Loucy (cell line): ENCODE results near the gene TRIO.

Source experiments
- H2AFZ ChIP-seq: fragments of 200-600 bp; sonication (generic); 2 replicates; pipeline ENCODE4 v1.6.0; 2016; ENCODE audit warnings: antibody characterized with exemption, mild to moderate bottlenecking, low read length, moderate library complexity
- H3F3A ChIP-seq: fragments of 200-600 bp; 2 replicates; pipeline ENCODE4 v1.6.0; 2016; ENCODE audit warnings: antibody characterized with exemption, low read depth, mild to moderate bottlenecking
- H3K27me3 ChIP-seq: fragments of 200-600 bp; sonication (generic); 2 replicates; pipeline ENCODE4 v1.6.1; 2014; ENCODE audit warnings: low read length, mild to moderate bottlenecking; ENCODE audit not compliant: insufficient read depth, poor library complexity, severe bottlenecking
- H3K36me3 ChIP-seq: fragments of 200-600 bp; sonication (generic); 2 replicates; pipeline ENCODE4 v1.6.1; 2016; ENCODE audit warnings: low read length; ENCODE audit not compliant: insufficient read depth
- H3K4me1 ChIP-seq: fragments of 200-600 bp; sonication (generic); 2 replicates; pipeline ENCODE4 v1.5.1; 2014; ENCODE audit warnings: low read length, mild to moderate bottlenecking; ENCODE audit not compliant: insufficient read depth, poor library complexity, severe bottlenecking
- H3K4me2 ChIP-seq: fragments of 200-600 bp; sonication (generic); 2 replicates; pipeline ENCODE4 v1.6.0; 2014; ENCODE audit warnings: antibody characterized with exemption, low read length, low read depth, mild to moderate bottlenecking; ENCODE audit not compliant: poor library complexity, severe bottlenecking
- H3K4me3 ChIP-seq: fragments of 200-600 bp; sonication (generic); 2 replicates; pipeline ENCODE4 v1.5.1; 2014; ENCODE audit warnings: low read length, mild to moderate bottlenecking, mixed read lengths; ENCODE audit not compliant: poor library complexity, severe bottlenecking
- H3K79me2 ChIP-seq: fragments of 200-600 bp; sonication (generic); 2 replicates; pipeline ENCODE4 v1.6.1; 2014; ENCODE audit warnings: low read length; ENCODE audit not compliant: insufficient read depth
- H3K9ac ChIP-seq: fragments of 200-600 bp; sonication (generic); 2 replicates; pipeline ENCODE4 v1.6.0; 2014; ENCODE audit warnings: mild to moderate bottlenecking, low read depth, low read length, moderate library complexity; ENCODE audit not compliant: poor library complexity, severe bottlenecking
- H3K9me2 ChIP-seq: fragments of 200-600 bp; sonication (generic); replicated peaks from 2 replicates; pipeline ENCODE4 v1.6.1; 2016; ENCODE audit warnings: low read depth, low read length, mixed read lengths
- H3K9me3 ChIP-seq: fragments of 200-600 bp; sonication (generic); 2 replicates; pipeline ENCODE4 v1.6.1; 2014; ENCODE audit warnings: mild to moderate bottlenecking, antibody characterized with exemption, low read length, low read depth; ENCODE audit not compliant: insufficient read depth
- H4K20me1 ChIP-seq: fragments of 200-600 bp; sonication (generic); 2 replicates; pipeline ENCODE4 v1.6.0; 2014; ENCODE audit warnings: antibody characterized with exemption, low read length, mild to moderate bottlenecking; ENCODE audit not compliant: insufficient read depth, poor library complexity, severe bottlenecking
- EZH2phosphoT487 ChIP-seq: fragments of 200-600 bp; IDR thresholded peaks from 2 replicates; pipeline ENCODE4 v1.6.1; 2018; ENCODE audit warnings: antibody characterized with exemption, mild to moderate bottlenecking, moderate library complexity, borderline replicate concordance
- TF ChIP-seq, protein P1 (sequence below): fragments of 200-600 bp; sonication (generic); conservative IDR thresholded peaks from 2 replicates; pipeline ENCODE4 v1.5.1; 2014; ENCODE audit warnings: mild to moderate bottlenecking, antibody characterized with exemption, low read length

Gene TRIO

DNA sequence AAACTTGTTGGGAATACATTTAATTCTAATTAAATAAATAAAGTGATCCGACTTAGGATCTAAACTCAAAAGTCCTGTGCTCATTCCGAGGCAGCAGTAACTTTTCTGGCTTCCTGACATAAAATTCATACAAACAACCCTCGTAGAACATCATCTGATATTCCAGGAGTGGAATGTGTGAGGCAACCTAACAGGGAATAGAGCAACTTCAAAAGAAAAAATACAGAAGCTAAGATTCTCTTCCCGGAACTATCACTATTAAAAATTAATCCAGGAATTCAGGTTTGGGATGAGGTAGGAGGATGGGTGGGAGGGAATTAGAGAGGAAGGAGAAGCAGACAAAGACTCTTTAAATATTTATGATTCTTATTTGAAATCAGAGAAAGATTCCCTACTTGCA is 32.9 kb upstream of the TRIO start:
- Histone ChIP-seq H3K9me3 (no peaks in the 10 kb centered on the region), H4K20me1 (no peaks in the 10 kb centered on the region), H3K4me1 (peaks cover 3% of the 10 kb centered on the region), H3K4me3 (no peak overlapping the region), H3K79me2 (no peaks in the 10 kb centered on the region), H3K36me3 (no peaks in the 10 kb centered on the region), H3K9me2 (no peaks in the 10 kb centered on the region), H3K9ac (no peak overlapping the region), H3K27me3 (no peaks in the 10 kb centered on the region), H3F3A (no peaks in the 10 kb centered on the region), H2AFZ (no peak overlapping the region), H3K4me2 (no peak overlapping the region)
- TF ChIP-seq EZH2phosphoT487: no peak
- TF ChIP-seq, protein P1, sequence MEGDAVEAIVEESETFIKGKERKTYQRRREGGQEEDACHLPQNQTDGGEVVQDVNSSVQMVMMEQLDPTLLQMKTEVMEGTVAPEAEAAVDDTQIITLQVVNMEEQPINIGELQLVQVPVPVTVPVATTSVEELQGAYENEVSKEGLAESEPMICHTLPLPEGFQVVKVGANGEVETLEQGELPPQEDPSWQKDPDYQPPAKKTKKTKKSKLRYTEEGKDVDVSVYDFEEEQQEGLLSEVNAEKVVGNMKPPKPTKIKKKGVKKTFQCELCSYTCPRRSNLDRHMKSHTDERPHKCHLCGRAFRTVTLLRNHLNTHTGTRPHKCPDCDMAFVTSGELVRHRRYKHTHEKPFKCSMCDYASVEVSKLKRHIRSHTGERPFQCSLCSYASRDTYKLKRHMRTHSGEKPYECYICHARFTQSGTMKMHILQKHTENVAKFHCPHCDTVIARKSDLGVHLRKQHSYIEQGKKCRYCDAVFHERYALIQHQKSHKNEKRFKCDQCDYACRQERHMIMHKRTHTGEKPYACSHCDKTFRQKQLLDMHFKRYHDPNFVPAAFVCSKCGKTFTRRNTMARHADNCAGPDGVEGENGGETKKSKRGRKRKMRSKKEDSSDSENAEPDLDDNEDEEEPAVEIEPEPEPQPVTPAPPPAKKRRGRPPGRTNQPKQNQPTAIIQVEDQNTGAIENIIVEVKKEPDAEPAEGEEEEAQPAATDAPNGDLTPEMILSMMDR: no peak

DNA sequence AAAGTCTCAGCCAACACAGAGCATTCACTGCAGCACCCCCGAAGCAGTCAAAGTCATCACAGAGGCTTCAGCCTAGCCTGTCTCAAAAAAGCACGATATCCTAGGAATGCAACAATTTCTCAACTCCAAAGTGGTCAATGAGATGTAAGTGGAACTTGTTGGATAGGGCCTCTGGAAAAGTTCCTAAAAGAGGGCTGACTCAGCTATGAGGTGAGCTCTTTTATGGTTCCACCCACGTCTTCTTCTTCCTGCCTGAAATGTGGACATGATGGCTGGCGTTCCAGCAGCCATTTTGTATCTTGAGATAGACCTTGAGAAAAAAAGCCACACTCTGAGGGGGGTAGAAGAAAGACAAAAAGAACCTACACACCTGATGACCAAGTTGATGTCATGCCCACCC is 32.5 kb upstream of the TRIO start:
- Histone ChIP-seq H3K4me1 (peaks cover 3% of the 10 kb centered on the region), H3K9me3 (no peaks in the 10 kb centered on the region), H3K9me2 (no peaks in the 10 kb centered on the region), H2AFZ (no peak overlapping the region), H3K9ac (no peak overlapping the region), H3K4me3 (no peak overlapping the region), H3K27me3 (no peaks in the 10 kb centered on the region), H3K4me2 (no peak overlapping the region), H3K79me2 (no peaks in the 10 kb centered on the region), H3F3A (no peaks in the 10 kb centered on the region), H4K20me1 (no peaks in the 10 kb centered on the region), H3K36me3 (no peaks in the 10 kb centered on the region)
- TF ChIP-seq, protein P1: no peak
- no peak for TF ChIP-seq EZH2phosphoT487

DNA sequence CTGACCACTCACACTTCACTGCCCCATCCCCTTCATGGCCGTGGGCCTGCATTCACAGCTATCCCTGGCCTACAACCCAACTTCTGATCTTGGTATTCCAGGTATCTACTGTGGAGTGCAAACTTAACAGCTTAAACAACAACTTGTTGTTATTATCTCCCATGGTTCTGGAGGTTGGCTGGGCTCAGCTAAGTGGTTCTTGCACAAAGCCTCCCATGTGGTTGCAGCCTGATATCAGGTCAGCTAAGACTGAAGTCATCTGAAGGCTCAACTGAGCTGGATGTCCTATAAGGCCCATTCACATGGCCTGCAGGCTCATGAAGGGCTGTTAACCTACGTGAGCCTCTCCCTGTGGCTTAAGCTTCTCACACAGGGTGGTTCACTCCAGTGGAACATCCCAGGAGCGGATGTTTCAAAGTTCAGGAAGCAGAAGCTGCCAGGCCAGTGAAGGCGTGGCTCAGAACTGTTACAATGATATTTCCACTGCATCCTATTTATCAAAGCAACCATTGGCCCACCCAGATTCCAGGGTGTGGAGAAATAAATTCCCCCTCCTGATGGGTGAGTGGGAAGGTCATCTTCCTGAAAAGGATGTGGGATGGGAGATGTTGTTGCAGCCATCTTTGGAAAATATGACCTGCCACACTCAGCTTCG is 30.0 kb upstream of the TRIO start:
- no peaks in the 10 kb centered on the region for H3K9me2 ChIP-seq
- no peak overlapping the region for H3K4me2 ChIP-seq
- H3K9me3 ChIP-seq: no peaks in the 10 kb centered on the region
- H3K9ac ChIP-seq: no peak overlapping the region
- no peak overlapping the region for H3K4me3 ChIP-seq
- H3K79me2 ChIP-seq: no peaks in the 10 kb centered on the region
- H3F3A ChIP-seq: no peaks in the 10 kb centered on the region
- H4K20me1 ChIP-seq: no peaks in the 10 kb centered on the region
- peaks cover 3% of the 10 kb centered on the region for H3K4me1 ChIP-seq
- H3K36me3 ChIP-seq: no peaks in the 10 kb centered on the region
- no peak overlapping the region for H2AFZ ChIP-seq
- TF ChIP-seq EZH2phosphoT487: no peak
- TF ChIP-seq, protein P1: no peak
- H3K27me3 ChIP-seq: no peaks in the 10 kb centered on the region
